ENCODE measurements around the gene NCOA1.

DNA sequence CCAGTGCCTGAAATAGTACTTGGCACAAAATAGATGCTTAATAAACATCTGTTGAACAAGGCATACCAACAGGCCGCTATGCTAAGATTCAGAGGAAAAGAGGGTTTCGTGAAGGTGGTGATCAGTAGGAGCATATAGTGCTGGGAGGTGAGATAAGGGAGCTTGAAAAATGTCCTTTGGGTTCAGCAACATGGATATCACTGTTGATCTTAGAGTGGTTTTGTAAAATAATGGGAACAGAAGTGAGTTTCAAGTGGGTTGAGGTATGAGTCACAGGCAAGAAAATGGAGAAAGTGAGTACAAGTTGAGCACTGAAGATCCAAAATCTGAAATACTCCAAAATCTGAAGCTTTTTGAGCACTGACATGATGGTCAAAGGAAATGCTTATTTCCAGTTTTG lies 306.6 kb downstream of the NCOA1 start:
- TF ChIP-seq, protein P1, sequence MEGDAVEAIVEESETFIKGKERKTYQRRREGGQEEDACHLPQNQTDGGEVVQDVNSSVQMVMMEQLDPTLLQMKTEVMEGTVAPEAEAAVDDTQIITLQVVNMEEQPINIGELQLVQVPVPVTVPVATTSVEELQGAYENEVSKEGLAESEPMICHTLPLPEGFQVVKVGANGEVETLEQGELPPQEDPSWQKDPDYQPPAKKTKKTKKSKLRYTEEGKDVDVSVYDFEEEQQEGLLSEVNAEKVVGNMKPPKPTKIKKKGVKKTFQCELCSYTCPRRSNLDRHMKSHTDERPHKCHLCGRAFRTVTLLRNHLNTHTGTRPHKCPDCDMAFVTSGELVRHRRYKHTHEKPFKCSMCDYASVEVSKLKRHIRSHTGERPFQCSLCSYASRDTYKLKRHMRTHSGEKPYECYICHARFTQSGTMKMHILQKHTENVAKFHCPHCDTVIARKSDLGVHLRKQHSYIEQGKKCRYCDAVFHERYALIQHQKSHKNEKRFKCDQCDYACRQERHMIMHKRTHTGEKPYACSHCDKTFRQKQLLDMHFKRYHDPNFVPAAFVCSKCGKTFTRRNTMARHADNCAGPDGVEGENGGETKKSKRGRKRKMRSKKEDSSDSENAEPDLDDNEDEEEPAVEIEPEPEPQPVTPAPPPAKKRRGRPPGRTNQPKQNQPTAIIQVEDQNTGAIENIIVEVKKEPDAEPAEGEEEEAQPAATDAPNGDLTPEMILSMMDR (conservative IDR thresholded peaks at IDR 0.05; ENCODE audit: low read depth, low read length): no peak
- TF ChIP-seq EZH2 (IDR thresholded peaks at IDR 0.05; ENCODE audit: borderline replicate concordance, low read depth, low read length, poor library complexity, severe bottlenecking): no peak

All from A673 (cell line).